ENCODE data around the gene FAM83F. TPM values are rescaled to one million over a fixed set of nuclear protein-coding genes. Genes with fewer than 3 reads are reported as not detected.

The FAM83F gene
- total and polyA plus RNA-seq, 10 of the 15 experiments (the other 5 are each of a cell fraction or from before 2014, with no cell fraction given) = 0.01 to 0.05 (median 0.01) TPM; not detected in 7

- TF ChIP-seq LARP7 (IDR thresholded peaks at IDR 0.05) (no peak), GATAD2B (conservative IDR thresholded peaks at IDR 0.05; ENCODE audit: low read depth) (no peak)
Observed at GRCh38 chr22:40029189-40029890, 34.6 kb downstream of the FAM83F start (continued).

DNA sequence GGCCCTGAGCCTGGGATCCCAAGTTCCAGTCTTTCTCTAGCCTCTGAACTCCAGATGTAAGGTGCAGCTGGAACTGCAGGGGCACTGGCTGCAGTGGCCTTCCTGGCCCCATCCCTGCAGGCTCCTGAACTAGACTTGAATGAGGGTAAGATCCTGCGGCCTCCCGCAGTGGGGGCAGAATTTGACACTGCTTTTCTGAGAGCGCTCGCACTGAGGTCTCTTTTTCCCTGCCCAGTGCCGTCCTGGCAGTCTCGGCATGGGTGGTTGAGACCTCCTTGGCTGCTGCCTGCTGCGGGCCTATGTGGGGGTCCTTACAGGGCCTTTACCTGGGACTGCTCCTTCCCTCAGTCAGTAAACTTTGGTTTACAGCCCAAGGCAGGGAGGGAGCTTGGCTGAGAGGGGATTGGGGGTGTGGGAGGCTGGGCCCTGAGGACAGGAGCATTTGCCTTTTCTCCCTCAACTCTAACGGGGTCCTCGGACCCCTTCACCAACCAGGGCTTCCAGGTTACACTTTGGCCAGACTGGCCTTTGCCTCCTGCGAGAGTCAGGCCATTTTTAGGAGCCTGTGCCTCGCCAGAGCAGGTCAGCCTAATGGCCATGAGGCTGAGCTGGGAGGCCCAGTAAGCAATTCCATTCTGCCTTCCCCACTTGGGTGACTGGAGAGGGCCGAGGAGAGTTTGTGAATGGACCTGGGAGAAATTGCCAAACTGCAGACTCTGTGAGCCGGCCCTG is 35.4 kb downstream of the FAM83F start:
- Histone ChIP-seq H2AFZ (ENCODE audit: control insufficient read depth, low read depth, low read length) (no peak overlapping the region), H3K4me1 (ENCODE audit: control insufficient read depth, insufficient read depth, low read length) (no peaks in the 10 kb centered on the region), H3K9me3 (replicated peaks; ENCODE audit: control insufficient read depth, insufficient read depth, low read length) (no peaks in the 10 kb centered on the region), H3K4me3 (no peak overlapping the region), H3K4me2 (ENCODE audit: control insufficient read depth, insufficient read depth) (no peak overlapping the region), H3K27me3 (replicated peaks in 1 of 2; ENCODE audit: control insufficient read depth in 2 of 2, insufficient read depth in 2 of 2, low read length in 1 of 2) (peaks cover 3 to 6% of the 10 kb centered on the region in 2 experiments; a peak in 3 of 4 replicates), H3K9ac (ENCODE audit: control insufficient read depth, insufficient read depth, low read length) (no peak overlapping the region), H3K79me2 (ENCODE audit: control insufficient read depth, insufficient read depth, low read length) (no peaks in the 10 kb centered on the region), H3K27ac (ENCODE audit: control insufficient read depth, insufficient read depth) (no peak overlapping the region), H4K20me1 (ENCODE audit: control insufficient read depth, insufficient read depth) (no peaks in the 10 kb centered on the region), H3K36me3 (ENCODE audit: control insufficient read depth in 2 of 2, insufficient read depth in 2 of 2, low read length in 1 of 2) (no peaks in the 10 kb centered on the region)
- TF ChIP-seq KDM1A (IDR thresholded peaks at IDR 0.05; ENCODE audit: borderline replicate concordance) (no peak), POLR2AphosphoS2 (IDR thresholded peaks at IDR 0.05; ENCODE audit: low read depth, low read length) (no peak), HDAC2 (IDR thresholded peaks at IDR 0.05) (no peak), ZNF217 (IDR thresholded peaks at IDR 0.05) (no peak)
- ChIA-PET CTCF (interaction anchor here (1.0 kb wide), 1 partner anchor 221 kb away, joined by 4 read pairs; no protein-coding TSS in a partner anchor), RAD21 (ENCODE audit: unreplicated experiment) (interaction anchor here (1.5 kb wide), 1 partner anchor 317 kb away, joined by 3 read pairs; no protein-coding TSS in a partner anchor), POLR2A (no interaction called here), SMC1A (ENCODE audit: uncharacterized antibody, unreplicated experiment) (interaction anchor here (3.5 kb wide), 1 partner anchor 318 kb away, joined by 12 read pairs; no protein-coding TSS in a partner anchor)
- no peak for DNase-seq (ENCODE audit: low read depth, low spot score)
- 42% methylated on average over 13 of the region's 13 CpGs for WGBS (ENCODE audit: insufficient coverage, insufficient replicate concordance, low lambda C conversion rate, missing lambda C conversion rate)
- no peak for FAIRE-seq
- no TSS peak for BruUV-seq (replicated peaks)
- ATAC-seq = no peak
- intact Hi-C loops (cut with micrococcal nuclease; ENCODE audit: unreplicated experiment) (no loop called here), in situ Hi-C loops (cut with MboI) (loop anchor here (10.0 kb wide), 1 partner anchor 685 kb away; the partner anchor contains the start of gene SYNGR1)

Measured in GM12878 (cell line).